HG02588 (cell line): ENCODE data around the gene DIDO1.

Experiments
- ATAC-seq: cut with Tn5 transposase; IDR thresholded peaks from one replicate; pipeline ENCODE4 v1.9.1; 2021; ENCODE audit warnings: mild to moderate bottlenecking, moderate library complexity; ENCODE audit not compliant: unreplicated experiment

The DIDO1 gene

GRCh38 chr20:62951896-62952372, 25.6 kb upstream of the DIDO1 start:
- no peak for ATAC-seq

- ATAC-seq: no peak
These were observed 25.0 kb upstream of the DIDO1 start for GRCh38 chr20:62951143-62951895.

- no peak for ATAC-seq
These were observed 24.4 kb upstream of the DIDO1 start for GRCh38 chr20:62950741-62951140.

- no peak for ATAC-seq
These were observed 23.7 kb upstream of the DIDO1 start for GRCh38 chr20:62949962-62950361.

- no peak for ATAC-seq
These were observed 23.0 kb upstream of the DIDO1 start for GRCh38 chr20:62949153-62949821.

GRCh38 chr20:62947532-62948300, 21.4 kb upstream of the DIDO1 start:
- no peak for ATAC-seq

- ATAC-seq: no peak
These were observed 20.6 kb upstream of the DIDO1 start for GRCh38 chr20:62946918-62947317.

GRCh38 chr20:62945771-62946339, 19.6 kb upstream of the DIDO1 start:
- ATAC-seq: no peak

- no peak for ATAC-seq
These were observed 18.4 kb upstream of the DIDO1 start for GRCh38 chr20:62944746-62945145.

GRCh38 chr20:62944184-62944583, 17.9 kb upstream of the DIDO1 start:
- ATAC-seq: no peak

GRCh38 chr20:62943396-62943795, 17.1 kb upstream of the DIDO1 start:
- no peak for ATAC-seq

- ATAC-seq: no peak
These were observed 16.2 kb upstream of the DIDO1 start for GRCh38 chr20:62942456-62942855.

- ATAC-seq: no peak
These were observed 15.5 kb upstream of the DIDO1 start for GRCh38 chr20:62941792-62942191.

GRCh38 chr20:62940875-62941274, 14.6 kb upstream of the DIDO1 start:
- no peak for ATAC-seq

- peak; percentile 39 for ATAC-seq
These were observed 12.0 kb upstream of the DIDO1 start, which contains the start of gene GID8 for GRCh38 chr20:62938105-62938888. Gene GID8, plus strand, starts transcription at chr20:62938147. Its CDS starts 3,356 bp downstream, at chr20:62941503.

- ATAC-seq: peak; percentile 85
These were observed 11.2 kb upstream of the DIDO1 start for GRCh38 chr20:62937268-62938104.

GRCh38 chr20:62935968-62936585, 9.8 kb upstream of the DIDO1 start:
- ATAC-seq: no peak

- no peak for ATAC-seq
These were observed 9.1 kb upstream of the DIDO1 start for GRCh38 chr20:62935204-62935967.
